ENCODE measurements around the gene RTP4. TPM values are rescaled to one million over a fixed set of nuclear protein-coding genes. Genes with fewer than 3 reads are reported as not detected.

The RTP4 gene
- total RNA-seq, 1 experiment from 2014 or later = not detected

DNA sequence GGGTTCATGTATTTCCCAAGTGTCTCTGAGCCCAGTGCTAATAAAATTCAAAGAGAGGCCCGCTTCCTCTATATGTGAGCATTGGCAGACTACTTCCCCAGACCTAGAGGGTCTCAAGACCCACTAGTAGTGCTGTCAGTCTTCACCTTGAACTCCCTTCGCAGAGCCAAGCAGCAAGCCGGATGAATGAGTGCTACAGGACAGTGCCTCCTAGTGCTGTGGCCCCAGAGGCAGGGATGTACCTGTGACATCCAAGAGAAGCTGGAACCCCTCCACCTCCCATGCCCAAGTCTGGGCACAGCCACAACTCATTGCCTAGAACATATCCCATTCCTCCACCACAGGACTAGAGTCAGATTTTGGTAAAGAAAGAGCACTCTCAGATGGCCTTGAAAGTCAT, 39.5 kb upstream of the RTP4 start:
- DNase-seq (ENCODE audit: low spot score) = no peak
- CTCF ChIA-PET = interaction anchor here (0.6 to 3.9 kb wide), 4 partner anchors 9 to 394 kb away, joined by 3 to 26 read pairs (median 5); no protein-coding TSS in a partner anchor

More for the DNA sequence above, 39.5 kb upstream of the RTP4 start:
- TF ChIP-seq GABPB1 (CRISPR knock-in tag; IDR thresholded peaks at IDR 0.05) (no peak), NFE2L1 (CRISPR knock-in tag; IDR thresholded peaks at IDR 0.05) (no peak), NFYB (CRISPR knock-in tag; conservative IDR thresholded peaks at IDR 0.05; ENCODE audit: low read depth) (no peak), CREB1 (CRISPR knock-in tag; IDR thresholded peaks at IDR 0.05) (no peak), STAT6 (CRISPR knock-in tag; conservative IDR thresholded peaks at IDR 0.05; ENCODE audit: low read depth) (no peak), ZBTB43 (CRISPR knock-in tag; IDR thresholded peaks at IDR 0.05) (no peak), AR (CRISPR knock-in tag; IDR thresholded peaks at IDR 0.05) (no peak), FOXK1 (CRISPR knock-in tag; IDR thresholded peaks at IDR 0.05) (no peak), MLX (CRISPR knock-in tag; IDR thresholded peaks at IDR 0.05) (no peak), ZNF138 (CRISPR knock-in tag; conservative IDR thresholded peaks at IDR 0.05) (no peak), JUN (CRISPR knock-in tag; IDR thresholded peaks at IDR 0.05) (no peak), ESRRA (CRISPR knock-in tag; IDR thresholded peaks at IDR 0.05; ENCODE audit: borderline replicate concordance) (no peak), CREM (CRISPR knock-in tag; IDR thresholded peaks at IDR 0.05) (no peak), FOXP4 (CRISPR knock-in tag; IDR thresholded peaks at IDR 0.05) (no peak), RELA (CRISPR knock-in tag; IDR thresholded peaks at IDR 0.05; ENCODE audit: borderline replicate concordance) (no peak), ELF4 (CRISPR knock-in tag; IDR thresholded peaks at IDR 0.05; ENCODE audit: low read depth) (no peak), NR2C2 (CRISPR knock-in tag; IDR thresholded peaks at IDR 0.05) (no peak), ERG (CRISPR knock-in tag; IDR thresholded peaks at IDR 0.05) (no peak)
- TF ChIP-seq, protein P1, sequence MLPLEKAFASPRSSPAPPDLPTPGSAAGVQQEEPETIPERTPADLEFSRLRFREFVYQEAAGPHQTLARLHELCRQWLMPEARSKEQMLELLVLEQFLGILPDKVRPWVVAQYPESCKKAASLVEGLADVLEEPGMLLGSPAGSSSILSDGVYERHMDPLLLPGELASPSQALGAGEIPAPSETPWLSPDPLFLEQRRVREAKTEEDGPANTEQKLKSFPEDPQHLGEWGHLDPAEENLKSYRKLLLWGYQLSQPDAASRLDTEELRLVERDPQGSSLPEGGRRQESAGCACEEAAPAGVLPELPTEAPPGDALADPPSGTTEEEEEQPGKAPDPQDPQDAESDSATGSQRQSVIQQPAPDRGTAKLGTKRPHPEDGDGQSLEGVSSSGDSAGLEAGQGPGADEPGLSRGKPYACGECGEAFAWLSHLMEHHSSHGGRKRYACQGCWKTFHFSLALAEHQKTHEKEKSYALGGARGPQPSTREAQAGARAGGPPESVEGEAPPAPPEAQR (CRISPR knock-in tag; IDR thresholded peaks at IDR 0.05) = no peak
- TF ChIP-seq, protein P2, sequence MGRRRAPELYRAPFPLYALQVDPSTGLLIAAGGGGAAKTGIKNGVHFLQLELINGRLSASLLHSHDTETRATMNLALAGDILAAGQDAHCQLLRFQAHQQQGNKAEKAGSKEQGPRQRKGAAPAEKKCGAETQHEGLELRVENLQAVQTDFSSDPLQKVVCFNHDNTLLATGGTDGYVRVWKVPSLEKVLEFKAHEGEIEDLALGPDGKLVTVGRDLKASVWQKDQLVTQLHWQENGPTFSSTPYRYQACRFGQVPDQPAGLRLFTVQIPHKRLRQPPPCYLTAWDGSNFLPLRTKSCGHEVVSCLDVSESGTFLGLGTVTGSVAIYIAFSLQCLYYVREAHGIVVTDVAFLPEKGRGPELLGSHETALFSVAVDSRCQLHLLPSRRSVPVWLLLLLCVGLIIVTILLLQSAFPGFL (CRISPR knock-in tag; IDR thresholded peaks at IDR 0.05; ENCODE audit: borderline replicate concordance) = no peak
- Mint-ChIP-seq H3K4me3 (no peak overlapping the region), H3K27ac (no peak overlapping the region), H3K27me3 (ENCODE audit: low read depth) (peaks cover 3% of the 10 kb centered on the region; the same call in 1 of the 2 replicates), H3K9me3 (peaks cover 8% of the 10 kb centered on the region), H3K36me3 (no peaks in the 10 kb centered on the region), H3K4me1 (peaks cover 8% of the 10 kb centered on the region)
- POLR2A ChIA-PET = no interaction called here
- peak; percentile 52; the same call in 1 of the 2 replicates for ATAC-seq

Measured in WTC11 (cell line).